ENCODE results near the gene PGAP6.
A peak's percentile ranks its signal among the peaks of the same experiment; 100 is the strongest.
"Not testable (repeated sequence)": the region's sequence is repeated elsewhere in the genome, so short reads cannot be mapped to it uniquely, and the experiment has no call there.

Gene PGAP6, protein sequence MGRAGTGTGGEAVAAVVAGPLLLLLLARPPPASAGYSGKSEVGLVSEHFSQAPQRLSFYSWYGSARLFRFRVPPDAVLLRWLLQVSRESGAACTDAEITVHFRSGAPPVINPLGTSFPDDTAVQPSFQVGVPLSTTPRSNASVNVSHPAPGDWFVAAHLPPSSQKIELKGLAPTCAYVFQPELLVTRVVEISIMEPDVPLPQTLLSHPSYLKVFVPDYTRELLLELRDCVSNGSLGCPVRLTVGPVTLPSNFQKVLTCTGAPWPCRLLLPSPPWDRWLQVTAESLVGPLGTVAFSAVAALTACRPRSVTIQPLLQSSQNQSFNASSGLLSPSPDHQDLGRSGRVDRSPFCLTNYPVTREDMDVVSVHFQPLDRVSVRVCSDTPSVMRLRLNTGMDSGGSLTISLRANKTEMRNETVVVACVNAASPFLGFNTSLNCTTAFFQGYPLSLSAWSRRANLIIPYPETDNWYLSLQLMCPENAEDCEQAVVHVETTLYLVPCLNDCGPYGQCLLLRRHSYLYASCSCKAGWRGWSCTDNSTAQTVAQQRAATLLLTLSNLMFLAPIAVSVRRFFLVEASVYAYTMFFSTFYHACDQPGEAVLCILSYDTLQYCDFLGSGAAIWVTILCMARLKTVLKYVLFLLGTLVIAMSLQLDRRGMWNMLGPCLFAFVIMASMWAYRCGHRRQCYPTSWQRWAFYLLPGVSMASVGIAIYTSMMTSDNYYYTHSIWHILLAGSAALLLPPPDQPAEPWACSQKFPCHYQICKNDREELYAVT

DNA sequence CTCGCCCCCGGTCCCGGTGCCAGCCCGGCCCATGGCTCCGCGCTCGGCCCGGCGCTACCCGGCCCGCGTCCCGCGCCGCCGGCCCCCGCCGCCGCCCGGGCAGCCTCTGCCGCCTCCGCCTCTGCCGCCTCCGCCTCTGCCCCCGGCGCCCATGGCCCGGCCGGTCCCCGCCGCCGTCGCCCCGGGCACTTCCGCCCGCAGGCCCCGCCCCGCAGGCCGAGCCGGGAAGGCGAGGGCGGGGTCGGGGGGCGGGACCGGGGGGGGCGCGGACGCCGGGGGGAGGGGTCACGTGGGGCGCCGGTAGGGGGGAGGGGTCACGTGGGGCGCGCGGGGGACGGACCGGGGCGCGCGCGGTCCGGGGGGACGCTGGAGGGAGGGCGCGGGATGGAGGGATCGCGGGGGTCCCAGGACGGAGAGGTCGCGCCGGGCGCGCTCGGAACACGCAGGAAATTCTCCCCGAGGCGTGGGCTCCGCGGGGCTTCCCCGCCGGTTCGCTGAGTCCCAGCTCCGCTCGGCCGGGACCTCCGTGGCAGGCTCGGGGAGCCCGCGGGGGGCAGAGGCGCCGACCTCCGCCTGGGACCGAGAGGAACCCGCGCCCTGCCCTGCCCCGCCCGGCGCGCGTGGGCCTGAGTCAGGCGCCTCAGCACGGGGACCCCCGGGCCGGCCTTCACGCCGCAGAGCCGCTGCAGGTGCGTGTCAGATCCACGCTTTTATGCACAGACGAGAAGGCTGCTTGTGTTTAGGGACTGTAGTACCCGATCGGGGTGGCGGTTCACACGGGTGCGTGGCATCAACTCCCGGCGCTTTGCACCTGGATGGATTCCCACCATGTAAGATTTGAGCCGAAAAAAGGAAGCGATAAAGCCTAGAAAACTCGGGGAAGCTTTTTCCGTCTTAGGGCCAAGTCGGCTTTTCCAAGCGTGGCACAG, at the start of gene PGAP6:
Gene PGAP6, minus strand, starts transcription at position 190 of the 929 bp plus-strand sequence. Its CDS starts 157 bp downstream, at position 33.
- peak in 38 of 42 donors; percentile 46 to 89 (median 73) for DNase-seq
- intact Hi-C loops (cut with DNase I), result no loop called here

DNA sequence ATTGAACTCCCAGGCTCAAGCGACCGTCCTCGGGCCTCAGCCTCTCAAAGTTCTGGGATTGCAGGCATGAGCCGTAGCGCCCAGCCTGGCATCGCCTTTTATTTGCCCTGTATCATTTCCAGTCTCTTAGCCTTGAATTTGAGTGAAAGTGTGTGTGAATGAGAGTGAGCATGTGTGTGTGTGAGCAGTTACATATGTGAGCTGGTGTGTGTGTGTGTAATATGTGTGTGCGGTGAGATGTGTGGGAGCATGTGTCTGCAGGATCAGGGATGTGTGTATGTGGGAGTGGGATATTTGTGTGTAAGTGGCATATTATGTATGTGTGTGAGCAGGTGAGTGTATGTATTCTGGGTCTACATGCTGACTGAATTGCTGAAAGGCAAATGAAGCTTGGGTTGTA, 49.1 kb upstream of the PGAP6 start:
- DNase-seq, result no peak
- intact Hi-C loops (cut with DNase I), result no loop called here

DNA sequence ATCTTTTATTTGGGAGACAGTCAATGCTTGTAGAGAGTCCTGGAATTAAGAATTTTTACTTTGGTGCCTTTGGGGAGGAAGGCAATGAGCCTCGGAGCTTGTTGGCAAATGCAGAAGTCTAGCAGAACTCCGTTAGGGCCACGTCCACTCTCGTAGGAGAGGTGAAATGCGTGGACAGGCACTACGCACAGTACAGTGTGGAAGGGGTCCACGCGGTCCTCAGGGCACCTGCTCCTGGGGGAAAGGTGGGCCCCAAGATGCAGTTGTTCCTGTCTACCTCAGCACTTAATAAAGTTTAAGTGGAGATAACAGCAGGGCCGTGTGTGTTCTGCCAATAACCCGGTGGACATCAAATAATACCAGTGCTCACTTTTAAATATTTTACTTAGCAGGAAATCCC, 45.5 kb upstream of the PGAP6 start:
- intact Hi-C loops (cut with DNase I), result loop anchor here (5.0 to 10.0 kb wide), 2 partner anchors 45 to 98 kb away; partner anchors contain the start of gene CAPN15

DNA sequence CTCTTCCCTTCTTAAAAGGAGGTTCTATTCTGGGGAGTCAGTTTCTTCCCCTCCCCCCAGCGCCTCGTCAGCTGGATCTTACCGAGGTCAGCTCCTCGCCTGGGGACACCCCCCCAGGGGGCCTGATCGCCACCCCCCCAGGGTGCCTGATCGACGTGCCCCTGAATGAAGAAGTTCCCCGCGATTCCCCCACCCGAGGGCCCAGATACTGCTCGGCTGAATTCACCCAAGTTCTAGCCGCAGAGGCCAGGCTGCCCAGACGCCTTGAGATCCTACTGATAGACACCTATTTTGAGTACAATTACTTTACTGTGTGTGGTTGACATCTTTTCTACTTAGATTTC, 45.1 kb upstream of the PGAP6 start:
- peak in 35 of 42 donors; percentile 3 to 66 (median 26) for DNase-seq
- intact Hi-C loops (cut with DNase I), result loop anchor here (5.0 to 10.0 kb wide), 2 partner anchors 45 to 98 kb away; partner anchors contain the start of gene CAPN15

More for the DNA sequence above, 45.5 kb upstream of the PGAP6 start:
- no peak for DNase-seq

DNA sequence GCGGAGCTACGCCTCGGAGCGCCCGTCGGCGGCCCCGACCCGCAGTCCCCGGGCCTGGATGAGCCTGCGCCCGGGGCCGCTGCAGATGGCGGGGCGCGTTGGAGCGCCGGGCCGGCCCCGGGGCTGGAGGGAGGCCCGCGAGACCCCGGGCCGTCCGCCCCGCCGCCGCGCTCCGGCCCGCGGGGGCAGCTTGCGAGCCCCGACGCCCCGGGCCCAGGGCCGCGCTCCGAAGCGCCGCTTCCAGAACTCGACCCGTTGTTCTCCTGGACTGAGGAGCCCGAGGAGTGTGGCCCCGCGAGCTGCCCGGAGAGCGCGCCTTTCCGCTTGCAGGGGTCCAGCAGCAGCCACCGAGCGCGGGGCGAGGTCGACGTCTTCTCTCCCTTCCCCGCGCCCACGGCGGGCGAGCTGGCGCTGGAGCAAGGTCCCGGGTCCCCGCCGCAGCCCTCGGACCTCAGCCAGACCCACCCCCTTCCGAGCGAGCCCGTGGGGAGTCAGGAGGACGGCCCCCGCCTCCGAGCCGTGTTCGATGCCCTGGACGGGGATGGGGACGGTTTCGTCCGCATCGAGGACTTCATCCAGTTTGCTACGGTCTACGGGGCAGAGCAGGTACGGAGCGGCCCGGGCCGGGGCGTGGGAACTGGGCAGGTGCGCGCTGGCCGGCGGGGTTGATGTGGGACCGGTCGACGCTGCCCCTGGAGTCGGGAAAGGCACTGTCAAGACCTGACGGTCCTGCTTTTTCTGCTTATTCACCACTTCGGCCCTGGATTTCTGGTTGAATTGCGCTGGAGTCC, 44.5 kb upstream of the PGAP6 start:
- intact Hi-C loops (cut with DNase I), result loop anchor here (5.0 to 10.0 kb wide), 2 partner anchors 46 to 98 kb away; partner anchors contain the start of gene CAPN15
- DNase-seq, result peak in 17 of 42 donors; percentile 5 to 51 (median 22)

DNA sequence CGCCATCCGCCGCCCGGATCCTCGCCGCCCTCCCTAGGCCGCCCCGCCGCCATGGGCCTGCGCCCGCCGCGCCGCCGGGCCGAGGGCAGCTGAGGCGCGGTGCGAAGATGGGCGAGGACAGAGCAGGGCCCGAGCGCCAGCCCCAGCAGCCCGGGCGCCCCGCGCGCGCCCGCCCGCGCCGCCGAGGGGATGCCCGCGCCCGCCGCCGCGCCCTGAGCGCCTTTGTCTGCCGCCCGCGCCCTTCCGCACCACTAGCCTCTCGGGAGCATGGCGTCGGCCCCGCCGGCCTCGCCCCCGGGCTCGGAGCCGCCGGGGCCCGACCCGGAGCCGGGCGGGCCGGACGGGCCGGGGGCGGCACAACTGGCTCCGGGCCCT, 43.9 kb upstream of the PGAP6 start:
- intact Hi-C loops (cut with DNase I), result loop anchor here (5.0 to 10.0 kb wide), 2 partner anchors 47 to 99 kb away; partner anchors contain the start of gene CAPN15
- peak in 9 of 42 donors; percentile 16 to 57 (median 35) for DNase-seq

DNA sequence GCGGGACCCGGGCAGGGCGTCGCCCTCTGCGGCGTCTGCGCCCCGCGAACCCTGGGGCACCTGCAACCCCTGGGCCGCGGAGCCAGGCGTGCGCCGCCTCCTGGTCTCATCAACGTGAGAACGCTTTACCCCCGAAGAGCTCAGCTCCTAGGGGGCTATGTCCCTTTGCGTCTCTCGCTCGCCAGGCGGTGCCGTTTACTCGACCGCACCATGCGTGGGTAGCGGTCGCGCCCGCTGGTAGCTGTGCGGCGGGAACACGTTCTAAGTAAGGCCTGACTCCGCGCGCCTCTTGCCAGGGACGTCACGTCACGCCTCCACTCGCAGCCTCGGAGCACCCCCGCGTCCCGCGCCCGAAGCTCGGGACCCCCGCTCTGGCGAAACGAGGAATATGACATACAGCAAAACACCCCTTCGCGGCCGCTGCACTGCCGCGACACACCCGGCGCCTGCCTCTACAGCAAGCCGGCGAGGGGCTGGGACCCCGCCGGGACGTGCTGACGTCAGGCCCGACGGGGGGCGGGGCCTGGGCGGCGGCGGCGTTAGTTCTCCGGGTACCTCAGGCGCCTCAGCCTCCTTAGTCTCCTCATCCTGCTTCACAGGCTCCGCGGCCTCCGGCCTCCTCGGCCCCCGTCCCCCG, 43.4 kb upstream of the PGAP6 start, which contains the start of gene RAB11FIP3:
Gene RAB11FIP3, plus strand, starts transcription at position 568 of the 637 bp plus-strand sequence. CDS start 358 bp downstream, outside the sequence.
- peak; percentile 68 to 96 (median 90) for DNase-seq
- intact Hi-C loops (cut with DNase I), result loop anchor here (5.0 to 10.0 kb wide), 2 partner anchors 47 to 100 kb away; partner anchors contain the start of gene CAPN15

DNA sequence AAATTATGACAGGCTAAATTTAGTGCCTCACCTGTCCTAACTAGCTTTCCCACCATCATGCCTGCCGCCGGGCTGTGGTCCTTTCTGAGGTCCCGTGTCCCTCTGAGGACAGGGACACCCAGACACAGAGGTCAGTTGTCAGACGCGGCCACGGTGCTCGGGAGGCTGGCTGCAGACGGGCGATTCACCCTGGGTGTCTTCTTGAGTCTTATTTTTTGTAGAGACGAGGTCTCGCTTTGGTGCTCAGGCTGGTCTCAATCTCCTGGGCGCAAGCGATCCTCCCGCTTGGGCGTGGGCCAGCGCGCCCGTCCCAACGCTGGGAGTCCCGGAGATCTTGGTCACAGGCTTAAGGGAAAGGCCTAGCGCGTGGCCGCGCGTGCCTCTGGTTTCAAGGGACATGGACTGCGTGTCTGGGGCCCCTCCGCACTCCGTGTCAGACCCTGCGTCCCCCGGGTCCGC, 42.9 kb upstream of the PGAP6 start:
- intact Hi-C loops (cut with DNase I), result loop anchor here (5.0 to 10.0 kb wide), 2 partner anchors 48 to 100 kb away; partner anchors contain the start of gene CAPN15
- peak in 31 of 42 donors; percentile 14 to 70 (median 41) for DNase-seq

DNA sequence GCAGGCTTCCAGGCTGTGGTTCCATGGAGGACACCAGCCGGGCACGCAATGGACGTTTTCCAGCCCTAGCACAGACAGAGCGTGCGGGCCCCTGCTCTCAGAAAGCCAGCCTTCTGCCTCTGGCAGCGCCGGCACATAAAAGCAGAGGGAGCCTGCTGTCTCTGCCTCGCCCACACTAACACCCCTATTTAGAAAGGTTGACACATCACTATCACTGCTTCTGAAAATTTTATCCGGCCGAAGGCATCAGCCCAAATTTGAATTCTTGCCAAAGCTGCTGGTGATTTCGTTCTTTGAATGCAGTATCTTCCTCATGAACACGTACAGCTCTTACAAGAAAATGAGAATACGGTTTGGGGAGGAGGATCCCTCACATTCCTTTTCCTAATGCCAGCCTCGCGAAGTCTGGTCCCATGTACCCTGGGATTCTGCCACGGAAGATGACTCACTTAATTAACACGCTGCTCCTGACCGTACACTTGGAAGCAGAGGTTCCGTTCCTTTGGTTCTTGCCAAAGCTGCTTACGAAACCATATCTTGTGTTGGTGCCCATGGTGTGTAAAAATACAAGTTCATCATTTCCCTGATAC, 42.4 kb upstream of the PGAP6 start:
- intact Hi-C loops (cut with DNase I), result loop anchor here (10.0 kb wide), 1 partner anchor 101 kb away; the partner anchor contains the start of gene CAPN15
- peak in 41 of 42 donors; percentile 18 to 86 (median 59) for DNase-seq

DNA sequence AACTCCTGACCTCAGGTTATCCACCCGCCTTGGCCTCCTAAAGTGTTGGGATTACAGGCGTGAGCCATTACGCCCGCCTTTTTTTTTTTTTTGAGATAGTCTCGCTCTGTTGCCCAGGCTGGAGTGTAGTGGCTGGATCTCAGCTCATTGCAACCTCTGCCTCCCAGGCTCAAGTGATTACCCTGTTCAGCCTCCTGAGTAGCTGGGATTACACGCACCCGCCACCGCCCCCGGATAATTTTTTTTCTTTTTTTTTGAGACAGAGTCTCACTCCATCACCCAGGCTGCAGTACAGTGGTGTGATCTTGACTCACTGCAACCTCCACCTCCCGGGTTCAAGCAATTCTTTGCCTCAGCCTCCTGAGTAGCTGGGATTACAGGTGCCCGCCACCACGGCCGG, 40.4 kb upstream of the PGAP6 start:
- intact Hi-C loops (cut with DNase I), result loop anchor here (10.0 kb wide), 1 partner anchor 103 kb away; the partner anchor contains the start of gene CAPN15
- peak in 3 of 42 donors; percentile 33 to 43 (median 36) for DNase-seq

DNA sequence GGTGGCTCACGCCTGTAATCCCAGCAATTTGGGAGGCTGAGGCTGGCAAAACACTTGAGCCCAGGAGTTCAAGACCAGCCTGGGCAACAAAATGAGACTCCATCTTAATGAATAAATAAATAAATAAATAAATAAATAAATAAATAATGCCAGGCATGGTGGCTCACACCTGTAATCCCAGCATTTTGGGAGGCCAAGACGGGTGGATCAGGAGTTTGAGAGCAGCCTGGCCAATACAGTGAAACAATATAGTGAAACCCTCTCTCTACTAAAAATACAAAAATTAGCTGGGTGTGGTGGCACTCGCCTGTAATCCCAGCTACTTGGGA, 33.4 kb upstream of the PGAP6 start:
- intact Hi-C loops (cut with DNase I); DNase-seq: not testable (repeated sequence)

DNA sequence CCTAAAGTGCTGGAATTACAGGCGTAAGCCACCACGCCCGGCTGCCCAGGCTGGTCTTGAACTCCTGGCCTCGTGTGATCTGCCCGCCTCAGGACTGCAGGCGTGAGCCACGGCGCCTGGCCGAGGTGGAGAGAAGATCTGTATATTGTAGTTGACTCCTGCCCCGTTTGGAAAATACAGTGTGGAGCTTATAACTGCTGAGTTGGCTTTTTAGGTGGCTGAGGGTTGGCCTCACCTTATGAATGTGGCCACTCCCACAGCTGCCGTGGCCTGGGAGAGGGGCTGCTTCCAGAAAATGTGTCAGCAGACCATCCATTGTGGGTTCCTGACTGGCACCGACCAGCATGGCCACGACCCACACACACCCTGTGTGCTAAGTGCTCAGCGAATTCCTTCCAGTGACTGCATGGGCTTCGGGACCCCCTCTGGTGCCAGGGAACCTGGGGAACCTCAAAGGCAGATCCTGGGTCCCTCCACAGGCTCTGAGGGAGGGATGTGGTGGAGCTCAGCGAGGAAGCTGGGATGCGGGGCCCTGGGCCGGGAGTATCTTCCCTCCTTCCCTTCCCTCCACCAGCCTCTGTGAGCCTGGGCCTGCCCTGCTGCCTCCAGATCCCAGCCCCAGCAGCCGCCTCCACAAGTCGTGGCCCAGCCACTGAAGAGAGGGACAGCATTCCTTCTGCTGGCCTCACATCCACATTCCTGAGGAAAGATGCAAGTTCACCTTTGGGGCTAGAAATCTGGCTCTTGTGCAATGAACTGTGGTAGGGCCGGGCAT, 32.8 kb upstream of the PGAP6 start:
- no peak for DNase-seq
- intact Hi-C loops (cut with DNase I), result no loop called here

DNA sequence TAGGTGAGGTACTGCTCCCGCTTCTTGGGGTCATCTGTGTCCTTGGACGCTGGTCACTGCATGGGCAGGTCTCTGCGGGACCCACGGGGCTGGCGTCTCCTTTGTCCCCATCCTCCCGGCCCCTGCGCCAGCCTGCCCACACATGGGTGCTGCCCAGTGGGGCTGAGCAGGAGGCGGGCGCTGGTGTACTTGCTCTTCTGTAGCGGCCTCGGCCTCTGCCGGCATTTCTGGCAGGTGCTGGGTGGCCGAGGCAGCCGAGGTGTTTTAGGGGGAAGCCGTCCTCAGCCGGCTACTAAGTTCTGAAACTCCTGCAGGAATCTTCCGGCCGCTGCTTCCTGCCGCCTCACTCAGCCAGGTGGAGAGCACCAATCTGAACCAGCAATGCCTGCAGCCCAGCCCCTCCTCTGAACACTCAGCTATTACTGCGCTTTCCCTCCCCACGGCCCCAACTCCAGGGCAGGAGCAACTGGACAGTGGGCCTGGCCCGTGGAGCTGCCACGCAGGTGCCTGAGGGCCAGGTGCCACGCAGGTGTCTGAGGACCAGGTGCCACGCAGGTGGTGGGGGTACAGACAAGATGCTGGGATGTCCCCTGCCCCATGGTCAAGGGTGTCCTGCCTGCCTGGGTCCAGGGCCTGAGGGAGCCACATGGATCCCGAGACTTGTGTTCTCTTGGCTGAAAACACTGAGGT, 29.9 kb upstream of the PGAP6 start:
- intact Hi-C loops (cut with DNase I), result no loop called here
- DNase-seq, result no peak

DNA sequence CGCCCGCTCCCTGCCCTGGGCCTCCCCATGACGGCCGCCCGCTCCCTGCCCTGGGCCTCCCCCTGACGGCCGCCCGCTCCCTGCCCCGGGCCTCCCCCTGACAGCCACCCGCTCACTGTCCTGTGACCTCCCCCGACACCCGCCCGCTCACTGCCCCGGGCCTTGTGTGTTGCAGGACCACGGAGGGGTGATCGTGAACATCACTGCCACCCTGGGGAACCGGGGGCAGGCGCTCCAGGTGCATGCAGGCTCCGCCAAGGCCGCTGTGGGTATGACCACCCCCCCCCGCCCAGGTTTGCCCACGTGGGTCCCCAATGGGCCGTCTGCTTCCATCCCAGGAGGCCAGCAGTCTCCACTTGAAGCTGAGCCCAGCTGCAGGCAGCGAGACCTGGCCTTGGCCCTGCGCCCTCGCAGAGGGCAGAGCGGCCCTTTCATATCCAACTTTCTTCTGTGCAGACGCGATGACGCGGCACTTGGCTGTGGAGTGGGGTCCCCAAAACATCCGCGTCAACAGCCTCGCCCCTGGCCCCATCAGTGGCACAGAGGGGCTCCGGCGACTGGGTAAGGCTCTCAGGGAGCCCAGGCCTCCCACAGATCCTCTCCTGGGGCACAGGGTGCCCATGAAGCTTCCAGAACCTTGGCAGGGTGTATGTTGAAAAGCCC, 28.9 kb upstream of the PGAP6 start:
- intact Hi-C loops (cut with DNase I), result no loop called here
- no peak for DNase-seq

DNA sequence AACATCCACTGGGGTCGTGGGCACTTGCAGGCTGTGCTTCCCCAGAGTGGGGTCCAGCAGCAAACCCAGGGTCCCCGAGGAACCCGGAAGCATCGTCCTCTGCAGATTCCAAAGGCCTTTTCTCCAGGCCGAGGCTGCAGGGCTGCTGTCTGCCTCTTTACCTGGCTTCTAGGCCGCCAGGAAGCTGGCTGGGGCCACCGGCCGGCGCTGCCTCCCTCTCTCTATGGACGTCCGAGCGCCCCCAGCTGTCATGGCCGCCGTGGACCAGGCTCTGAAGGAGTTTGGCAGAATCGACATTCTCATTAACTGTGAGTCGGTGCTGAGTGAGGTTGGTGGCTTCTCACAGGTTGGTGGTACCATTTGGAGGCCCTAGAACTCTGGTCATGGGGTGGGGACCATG, 25.5 kb upstream of the PGAP6 start:
- no peak for DNase-seq
- intact Hi-C loops (cut with DNase I), result no loop called here
